NCI-H524 (cell line): ENCODE results near the gene LRRFIP2.
"Not testable (repeated sequence)": the region's sequence is repeated elsewhere in the genome, so short reads cannot be mapped to it uniquely, and the experiment has no call there.

ENCODE experiments used
- DNase-seq, 2 experiments: peaks; one replicate each; lab custom pipeline; 2025; lab: John Stamatoyannopoulos, UW

Gene LRRFIP2

GRCh38 chr3:37068031-37068430 is 106.4 kb downstream of the LRRFIP2 start:
- DNase-seq = no peak

GRCh38 chr3:37067577-37067976 is 106.8 kb downstream of the LRRFIP2 start:
- no peak for DNase-seq

- DNase-seq = no peak
Observed at GRCh38 chr3:37064747-37065146, 109.6 kb downstream of the LRRFIP2 start.

DNA sequence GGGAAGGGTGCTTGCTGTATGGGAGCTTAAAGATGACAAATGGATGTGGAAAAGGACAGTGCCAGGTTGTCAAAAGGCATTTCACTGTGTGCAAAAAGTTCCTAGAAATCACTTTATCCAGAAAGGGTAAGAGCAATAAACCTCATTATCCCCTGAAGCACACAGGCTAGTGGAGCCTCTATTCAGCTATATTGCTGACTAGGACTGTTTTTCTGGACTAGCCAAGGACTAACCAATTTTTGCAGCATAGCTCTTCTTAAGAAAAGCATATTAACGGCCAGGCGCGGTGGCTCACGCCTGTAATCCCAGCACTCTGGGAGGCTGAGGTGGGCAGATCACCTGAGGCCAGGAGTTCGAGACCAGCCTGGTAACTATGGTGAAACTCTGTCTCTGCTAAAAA is 116.3 kb downstream of the LRRFIP2 start:
- DNase-seq = no peak

GRCh38 chr3:37056826-37057225 is 117.6 kb downstream of the LRRFIP2 start:
- no peak for DNase-seq

DNA sequence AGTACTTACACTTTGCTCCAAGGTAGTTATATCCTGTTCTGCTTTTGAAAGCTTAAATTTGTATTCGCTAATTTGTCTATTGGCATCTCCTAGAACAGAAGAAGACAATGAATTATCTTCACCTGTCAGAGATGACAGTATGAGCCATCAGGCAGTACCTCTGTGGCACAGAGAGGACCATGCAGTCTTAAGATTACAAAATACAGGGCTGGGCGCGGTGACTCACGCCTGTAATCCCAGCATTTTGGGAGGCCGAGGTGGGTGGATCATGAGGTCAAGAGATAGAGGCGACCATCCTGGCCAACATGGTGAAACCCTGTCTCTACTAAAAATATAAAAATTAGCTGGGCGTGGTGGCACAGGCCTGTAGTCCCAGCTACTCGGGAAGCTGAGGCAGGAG is 119.3 kb downstream of the LRRFIP2 start:
- not testable (repeated sequence) for DNase-seq

DNA sequence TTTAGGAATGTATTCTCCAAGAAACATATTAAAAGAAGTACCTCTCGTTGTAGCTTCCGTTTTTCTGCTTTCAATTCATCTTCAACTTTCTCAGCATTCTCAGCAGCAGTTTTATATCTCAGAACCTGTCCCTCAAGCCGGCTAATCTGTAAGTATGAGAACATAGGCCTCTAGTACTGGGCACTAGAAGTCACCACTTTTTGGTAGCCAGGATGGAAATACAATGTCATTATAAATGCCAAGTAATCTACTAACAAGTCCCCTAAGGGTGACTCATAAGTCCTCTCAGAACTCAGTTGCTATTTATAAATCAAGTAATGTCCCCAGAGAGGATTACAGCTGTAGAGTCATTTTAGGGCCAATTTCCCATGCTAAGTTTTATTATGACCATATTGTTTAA is 120.0 kb downstream of the LRRFIP2 start:
- no peak for DNase-seq

DNA sequence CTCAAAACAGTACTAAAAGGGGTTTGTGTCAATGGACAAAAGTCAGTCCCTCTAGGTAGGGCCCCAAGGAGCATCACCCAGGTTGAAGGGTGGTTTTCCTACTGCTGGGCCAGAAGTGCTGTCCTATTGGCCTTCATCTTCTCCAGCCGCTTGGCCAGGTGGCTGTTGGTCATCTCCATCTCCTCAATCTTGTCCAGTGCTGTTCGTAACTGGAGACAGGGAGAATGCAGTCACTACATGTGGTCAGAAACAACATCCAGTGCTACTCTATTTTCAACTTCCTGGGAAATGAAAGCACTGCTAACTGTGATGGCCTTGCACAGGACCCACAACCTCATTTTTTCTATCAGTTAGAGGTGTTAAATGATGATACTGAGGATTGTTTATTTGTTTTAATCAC is 120.6 kb downstream of the LRRFIP2 start:
- no peak for DNase-seq

DNA sequence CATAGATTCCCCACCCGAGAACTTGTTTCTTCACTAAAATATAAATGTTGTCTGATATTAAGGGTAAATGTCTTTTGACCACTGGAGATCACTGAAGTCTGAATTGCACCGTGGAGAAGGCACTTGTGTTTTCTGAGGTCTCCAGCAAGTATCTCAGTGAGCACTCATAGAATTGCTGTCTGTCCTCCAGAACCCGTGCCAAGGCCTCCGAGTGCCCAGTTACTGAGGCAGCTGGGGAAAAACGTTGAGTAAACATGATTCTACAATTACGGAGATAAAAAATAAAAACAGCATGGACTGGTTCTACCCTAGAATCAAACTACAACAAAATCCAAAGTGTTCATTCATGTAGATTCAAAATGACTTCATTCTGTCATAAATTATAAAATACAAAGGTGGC is 121.0 kb downstream of the LRRFIP2 start:
- no peak for DNase-seq

GRCh38 chr3:37052860-37053259 is 121.5 kb downstream of the LRRFIP2 start:
- no peak for DNase-seq

DNA sequence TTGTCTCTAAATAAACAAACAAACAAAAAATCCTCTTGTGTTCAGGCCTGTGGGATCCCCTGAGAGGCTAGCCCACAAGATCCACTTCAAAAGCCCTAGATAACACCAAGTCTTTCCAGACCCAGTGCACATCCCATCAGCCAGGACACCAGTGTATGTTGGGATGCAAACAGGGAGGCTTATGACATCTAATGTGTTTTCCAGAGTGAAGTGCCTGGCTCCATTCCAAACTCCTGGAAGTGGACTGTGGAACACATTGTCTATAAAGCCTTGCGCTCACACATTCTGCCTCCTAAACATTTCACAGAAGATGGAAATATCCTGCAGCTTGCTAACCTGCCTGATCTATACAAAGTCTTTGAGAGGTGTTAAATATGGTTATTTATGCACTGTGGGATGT is 124.1 kb downstream of the LRRFIP2 start:
- DNase-seq = peak in 1 of 2 experiments; percentile 35

DNA sequence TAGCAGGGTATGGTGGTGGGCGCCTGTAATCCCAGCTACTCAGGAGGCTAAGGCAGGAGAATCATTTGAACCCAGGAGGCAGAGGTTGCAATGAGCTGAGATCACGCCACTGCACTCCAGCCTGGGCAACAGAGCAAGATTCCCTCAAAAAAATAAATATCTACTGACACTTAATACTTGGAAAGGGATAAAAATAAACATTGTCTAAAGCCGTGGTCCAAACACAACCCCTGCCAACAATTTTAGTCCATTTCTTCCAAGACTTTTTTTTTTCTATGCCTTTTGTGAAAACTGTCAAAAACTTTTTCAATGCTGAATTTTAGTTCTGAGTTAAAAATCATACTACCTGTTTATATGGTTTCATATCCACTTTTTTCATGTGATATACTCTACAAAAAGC is 131.7 kb downstream of the LRRFIP2 start:
- DNase-seq = not testable (repeated sequence)

GRCh38 chr3:37041546-37042195 is 132.7 kb downstream of the LRRFIP2 start:
- no peak for DNase-seq

DNA sequence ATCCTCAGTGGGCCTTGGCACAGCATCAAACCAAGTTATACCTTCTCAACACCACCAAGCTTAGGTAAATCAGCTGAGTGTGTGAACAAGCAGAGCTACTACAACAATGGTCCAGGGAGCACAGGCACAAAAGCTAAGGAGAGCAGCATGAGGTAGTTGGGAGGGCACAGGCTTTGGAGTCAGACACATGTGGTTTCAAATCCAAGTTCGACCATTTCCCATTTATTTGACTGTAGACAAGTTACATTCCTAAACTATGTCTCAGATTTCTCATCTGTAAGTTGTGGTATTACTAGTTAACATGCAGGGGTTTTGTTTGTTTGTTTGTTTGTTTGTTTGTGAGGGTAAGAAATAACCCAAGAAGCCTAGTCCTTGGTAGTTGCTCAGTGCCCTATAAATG is 134.2 kb downstream of the LRRFIP2 start:
- DNase-seq = no peak

DNA sequence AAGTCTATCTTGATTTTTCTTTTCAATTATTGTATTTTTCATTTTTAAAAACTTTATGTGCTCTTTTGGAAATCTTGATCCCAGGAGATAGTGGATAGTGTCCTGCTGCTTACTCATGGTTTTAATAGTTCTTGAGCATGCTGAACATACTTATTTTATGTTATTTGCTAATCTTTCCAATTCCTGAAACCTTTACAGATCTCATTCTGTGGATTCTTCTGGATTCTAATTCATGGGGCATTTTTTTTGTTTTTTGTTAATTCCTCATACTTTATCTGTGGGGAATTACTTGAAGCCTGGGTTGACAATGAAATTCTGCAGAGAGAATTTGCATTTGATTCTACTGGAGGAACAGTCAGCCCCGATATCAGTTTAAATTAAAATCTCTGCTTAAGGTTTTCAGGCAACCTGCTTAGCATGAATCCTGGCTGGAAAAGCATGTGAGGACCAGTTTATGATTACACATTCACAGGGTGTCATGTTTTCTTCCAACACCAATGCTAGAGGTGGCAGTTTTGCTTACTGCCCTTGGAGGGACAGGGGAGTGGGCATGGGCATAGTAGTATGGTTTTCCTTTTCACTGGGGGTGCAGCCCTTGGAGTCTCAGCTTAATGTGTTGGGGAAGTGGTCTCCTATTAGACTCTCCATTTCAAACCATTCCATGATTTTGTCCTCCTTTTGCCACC is 135.1 kb downstream of the LRRFIP2 start:
- no peak for DNase-seq

DNA sequence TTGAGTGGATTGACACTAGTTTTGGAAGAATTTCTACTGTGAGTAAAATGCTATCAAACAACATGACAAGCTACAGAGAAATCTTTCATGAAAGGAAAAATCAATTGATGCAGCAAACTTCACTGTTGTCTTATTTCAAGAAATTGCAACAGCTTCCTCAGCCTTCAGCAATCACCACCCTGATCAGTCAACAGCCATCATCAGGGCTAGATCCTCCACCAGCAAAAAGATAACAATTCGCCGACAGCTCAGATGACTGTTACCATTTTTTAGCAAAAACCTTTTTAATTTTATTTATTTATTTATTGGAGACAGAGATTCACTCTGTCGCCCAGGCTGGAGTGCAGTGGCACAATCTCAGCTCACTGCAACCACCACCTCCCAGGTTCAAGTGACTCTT is 137.0 kb downstream of the LRRFIP2 start:
- DNase-seq = no peak

DNA sequence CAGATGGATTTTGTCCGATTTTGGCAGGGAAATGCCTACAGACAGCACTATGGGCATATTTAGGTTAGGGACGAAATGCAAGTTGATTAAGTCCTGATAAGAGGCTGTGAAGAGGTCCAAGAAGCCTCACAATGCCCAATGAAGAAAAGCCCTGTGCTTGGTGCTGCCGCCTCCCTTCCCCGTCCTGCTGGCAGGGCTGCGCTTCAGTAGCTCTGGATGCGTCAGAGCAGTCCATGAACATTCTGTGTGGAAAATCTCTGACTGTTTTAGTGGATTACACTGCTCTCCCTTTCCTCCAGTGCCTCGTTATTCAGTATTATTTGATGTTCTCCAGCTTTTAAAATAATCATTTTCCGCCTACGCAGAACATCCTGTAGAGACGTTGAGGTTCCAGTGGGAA is 141.4 kb downstream of the LRRFIP2 start:
- DNase-seq = no peak

DNA sequence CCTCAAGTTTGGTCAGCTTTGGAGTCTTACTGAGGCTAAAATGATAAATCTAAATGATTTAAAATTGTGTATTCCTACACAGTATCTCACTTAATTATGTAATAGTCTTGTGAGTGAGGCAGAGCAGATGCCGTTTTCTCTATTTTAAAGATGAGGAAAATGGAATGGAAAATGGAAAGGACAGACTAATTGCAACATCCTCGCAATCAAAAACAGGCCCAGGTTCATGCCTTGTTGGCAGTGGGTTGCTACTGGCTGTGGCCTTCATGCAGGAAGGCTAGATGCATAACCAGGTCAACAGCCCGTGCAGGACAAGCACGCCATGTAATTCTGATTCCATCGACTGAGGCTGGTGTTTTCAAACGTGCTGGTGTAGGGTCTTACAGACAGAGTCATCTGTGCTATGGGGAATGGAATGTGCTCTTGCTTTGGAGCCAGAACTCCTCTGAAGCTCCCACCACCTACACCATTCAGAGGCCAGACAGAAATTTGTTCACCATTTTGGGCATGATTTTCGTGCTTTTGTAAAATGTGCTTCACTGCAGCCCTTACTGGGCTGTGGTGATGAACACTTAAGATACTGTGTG is 143.2 kb downstream of the LRRFIP2 start:
- DNase-seq = no peak

DNA sequence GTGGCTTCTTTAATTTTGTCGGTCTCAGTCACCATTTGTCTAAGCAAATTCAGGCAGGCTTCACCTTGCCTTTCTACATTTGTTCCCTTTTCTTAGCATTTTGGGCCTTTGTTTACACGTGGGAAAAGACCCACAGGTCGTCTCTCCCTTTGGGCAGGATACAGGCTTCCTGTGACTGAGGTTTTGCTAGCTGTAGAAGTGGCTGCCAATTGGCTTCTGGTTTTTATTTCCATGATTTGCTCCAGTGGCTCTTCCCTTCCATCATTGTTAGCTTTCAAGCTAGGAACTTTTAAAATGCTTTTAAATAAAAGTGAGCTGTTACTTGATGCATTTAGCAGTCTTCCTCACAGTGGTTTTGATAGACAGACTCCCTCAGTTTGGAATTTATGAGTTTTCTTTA is 143.8 kb downstream of the LRRFIP2 start:
- no peak for DNase-seq

- no peak for DNase-seq
Observed at GRCh38 chr3:37029516-37030163, 144.7 kb downstream of the LRRFIP2 start.

DNA sequence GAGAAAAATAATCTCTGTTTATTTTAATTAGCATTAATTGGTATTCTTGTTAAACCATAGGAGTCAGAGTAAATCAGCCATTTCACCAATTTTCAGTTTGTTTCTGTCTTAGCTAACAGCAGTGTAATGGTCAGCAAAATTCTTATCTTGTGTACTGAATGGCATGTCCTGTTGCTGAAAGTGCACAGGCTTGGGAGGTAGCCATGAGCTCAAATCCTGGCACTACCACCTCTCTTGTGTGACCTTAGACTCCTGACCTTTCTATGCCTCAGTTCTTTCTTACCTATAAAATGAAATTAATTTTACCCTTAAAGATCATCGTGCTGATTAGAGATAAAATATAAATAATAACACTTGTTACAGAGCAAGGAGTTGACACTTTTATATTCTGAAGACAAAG is 145.3 kb downstream of the LRRFIP2 start:
- DNase-seq = no peak

GRCh38 chr3:37028329-37028728 is 146.1 kb downstream of the LRRFIP2 start:
- peak in 1 of 2 experiments; percentile 22 for DNase-seq

GRCh38 chr3:37026851-37027250 is 147.5 kb downstream of the LRRFIP2 start:
- DNase-seq = no peak
